Stomach (tissue), 9 donors: Measurements from ENCODE around the gene ABCC8. TPM values are rescaled to one million over a fixed set of nuclear protein-coding genes. Genes with fewer than 3 reads are reported as not detected.
A peak's percentile ranks its signal among the peaks of the same experiment; 100 is the strongest.

Source experiments
- DNase-seq, 2 donors: peaks; one replicate each; pipeline versions ENCODE4 v3.0.0 to v3.0.0-alpha.2; 2013 to 2019
- H3K27ac ChIP-seq, 5 donors: fragments of 200-600 bp in 4 of 5; sonication (generic) in 4 of 5; one replicate each; pipeline ENCODE4 v1.5.1; 2013 to 2019; ENCODE audit warnings: mild to moderate bottlenecking in 1 of 5, moderate library complexity in 1 of 5
- H3K27me3 ChIP-seq, 3 donors: fragments of 200-600 bp; sonication (generic); one replicate each; pipeline ENCODE4 v1.5.1; 2017 to 2019; ENCODE audit warnings: mixed run types in 1 of 3
- H3K36me3 ChIP-seq, 4 donors: fragments of 200-600 bp; sonication (generic); 1 replicate in 3 of 4; 2 replicates in 1 of 4; pipeline ENCODE4 v1.5.1; 2016 to 2019
- H3K4me1 ChIP-seq, 4 donors: fragments of 200-600 bp; sonication (generic); one replicate each; pipeline ENCODE4 v1.5.1; 2016 to 2019
- H3K4me3 ChIP-seq, 4 donors: fragments of 200-600 bp; sonication (generic) in 3 of 4; one replicate each; pipeline ENCODE4 v1.5.1; 2016 to 2019; ENCODE audit warnings: mild to moderate bottlenecking in 1 of 4
- H3K9me3 ChIP-seq, 4 donors: fragments of 200-600 bp; sonication (generic); one replicate each; pipeline ENCODE4 v1.5.1; 2016 to 2019
- EP300 ChIP-seq: sonication (generic); formaldehyde crosslinking; IDR thresholded peaks from one replicate; pipeline ENCODE4 v1.6.1; 2017; ENCODE audit warnings: antibody characterized with exemption
- POLR2A ChIP-seq, 4 donors: fragments of 450-650 bp; IDR thresholded peaks; one replicate each; pipeline ENCODE4 v1.6.1; 2016; ENCODE audit warnings: antibody characterized with exemption in 4 of 4, control low read depth in 2 of 4, mild to moderate bottlenecking in 1 of 4, moderate library complexity in 1 of 4
- POLR2AphosphoS5 ChIP-seq, 3 donors: sonication (generic); formaldehyde crosslinking; IDR thresholded peaks; one replicate each; pipeline ENCODE4 v1.6.1; 2016; ENCODE audit warnings: antibody characterized with exemption in 3 of 3
- WGBS, 5 donors: extraction: QIAGEN DNeasy Blood & Tissue Kit in 3 of 5; methylation state at CpG; one replicate each; pipeline versions ENCODE4 v1.1.5 to v1.1.7; 2013 to 2018; 5-methylcytosine and 5-hydroxymethylcytosine counted together
- intact Hi-C: fragments of 100-400 bp; cut with DNase I; formaldehyde crosslinking; loops from one replicate; pipeline ENCODE4 v1.15.1; 2023; ENCODE audit warnings: low total_unique reads
- polyA plus RNA-seq, 3 donors: library from polyadenylated mRNA; stranded (reverse); fragments of 200-250 nt; gene quantifications; one replicate each; pipeline ENCODE4 v1.2.3, GENCODE V29; 2013
- total RNA-seq, 5 donors: library from RNA; depleted of rRNA; stranded (reverse); fragments of >200 nt; gene quantifications; one replicate each; pipeline versions ENCODE4 v1.1.0 to v1.2.3, GENCODE V29; 2014 to 2016
- TF ChIP-seq, protein P1 (sequence below), 7 experiments: fragments of 450-650 bp in 4 of 7; fragments of 200-600 bp in 3 of 7; sonication (generic) in 3 of 7; IDR thresholded peaks; one replicate each; pipeline ENCODE4 v1.5.1; 2016 to 2019; ENCODE audit warnings: antibody characterized with exemption in 7 of 7, control low read depth in 2 of 7, mild to moderate bottlenecking in 1 of 7
- donor health status: healthy with polysubstance abuse.
- donor health status: Bipolar disorder and iron deficiency.
- donor health status: healthy.

The ABCC8 gene
- total and polyA plus RNA-seq, 8 donors, result 3.9 to 69.6 (median 32.1) TPM; not detected in 1

DNA sequence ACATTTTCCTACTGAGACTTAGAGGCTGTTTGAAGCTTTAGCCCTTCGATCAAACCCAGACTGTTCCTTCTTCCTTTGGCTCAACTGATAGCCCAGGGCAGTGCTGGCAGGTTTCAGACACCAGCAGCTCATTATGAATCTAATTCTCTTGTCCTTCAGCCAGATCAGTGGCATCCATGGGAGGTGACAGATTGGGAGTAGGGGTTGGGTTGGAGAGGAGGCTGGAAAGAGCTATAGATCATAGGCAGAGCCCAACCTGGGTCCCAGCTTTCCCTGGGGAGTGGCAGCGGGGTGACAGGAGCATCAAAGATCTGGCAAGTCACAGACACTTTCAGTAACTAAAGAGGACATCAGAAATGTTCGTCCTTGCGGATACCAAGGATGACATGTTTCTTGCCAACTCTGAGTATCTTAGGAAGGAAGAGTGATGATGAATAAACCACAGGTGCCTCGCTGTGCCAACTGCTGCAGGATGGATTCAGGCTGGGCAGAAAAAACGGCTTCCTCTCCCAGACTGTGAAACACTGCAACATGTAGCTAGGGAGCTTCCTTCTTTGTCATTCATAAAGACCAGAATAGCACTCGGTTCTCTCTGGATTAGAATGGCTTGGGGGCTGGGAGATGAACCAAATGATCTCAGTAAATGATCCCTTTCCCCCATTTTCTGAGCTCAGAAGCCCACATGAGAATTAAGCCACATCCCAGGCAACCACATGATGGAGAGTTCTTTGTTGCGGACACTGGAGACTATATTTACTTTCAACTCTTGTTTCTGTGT is 19.1 kb downstream of the ABCC8 start:
- no peak overlapping the region for H3K27ac ChIP-seq
- TF ChIP-seq, protein P1, sequence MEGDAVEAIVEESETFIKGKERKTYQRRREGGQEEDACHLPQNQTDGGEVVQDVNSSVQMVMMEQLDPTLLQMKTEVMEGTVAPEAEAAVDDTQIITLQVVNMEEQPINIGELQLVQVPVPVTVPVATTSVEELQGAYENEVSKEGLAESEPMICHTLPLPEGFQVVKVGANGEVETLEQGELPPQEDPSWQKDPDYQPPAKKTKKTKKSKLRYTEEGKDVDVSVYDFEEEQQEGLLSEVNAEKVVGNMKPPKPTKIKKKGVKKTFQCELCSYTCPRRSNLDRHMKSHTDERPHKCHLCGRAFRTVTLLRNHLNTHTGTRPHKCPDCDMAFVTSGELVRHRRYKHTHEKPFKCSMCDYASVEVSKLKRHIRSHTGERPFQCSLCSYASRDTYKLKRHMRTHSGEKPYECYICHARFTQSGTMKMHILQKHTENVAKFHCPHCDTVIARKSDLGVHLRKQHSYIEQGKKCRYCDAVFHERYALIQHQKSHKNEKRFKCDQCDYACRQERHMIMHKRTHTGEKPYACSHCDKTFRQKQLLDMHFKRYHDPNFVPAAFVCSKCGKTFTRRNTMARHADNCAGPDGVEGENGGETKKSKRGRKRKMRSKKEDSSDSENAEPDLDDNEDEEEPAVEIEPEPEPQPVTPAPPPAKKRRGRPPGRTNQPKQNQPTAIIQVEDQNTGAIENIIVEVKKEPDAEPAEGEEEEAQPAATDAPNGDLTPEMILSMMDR (IDR thresholded peaks at IDR 0.05), result no peak
- no peak for TF ChIP-seq POLR2AphosphoS5 (IDR thresholded peaks at IDR 0.05)
- no peak for TF ChIP-seq POLR2A (IDR thresholded peaks at IDR 0.05)
- TF ChIP-seq EP300, result no peak
- WGBS, 5 donors, result 56 to 69% (median 62%) methylated on average over 8 of the region's 8 CpGs
- no peaks in the 10 kb centered on the region for H3K36me3 ChIP-seq
- DNase-seq, result peak in 1 of 2 donors; percentile 20
- no peak overlapping the region for H3K4me3 ChIP-seq
- peaks cover 0 to 6% (median 0%) of the 10 kb centered on the region in 3 donors for H3K27me3 ChIP-seq
- H3K4me1 ChIP-seq, result no peaks in the 10 kb centered on the region
- no peaks in the 10 kb centered on the region for H3K9me3 ChIP-seq
- intact Hi-C loops, result no loop called here

DNA sequence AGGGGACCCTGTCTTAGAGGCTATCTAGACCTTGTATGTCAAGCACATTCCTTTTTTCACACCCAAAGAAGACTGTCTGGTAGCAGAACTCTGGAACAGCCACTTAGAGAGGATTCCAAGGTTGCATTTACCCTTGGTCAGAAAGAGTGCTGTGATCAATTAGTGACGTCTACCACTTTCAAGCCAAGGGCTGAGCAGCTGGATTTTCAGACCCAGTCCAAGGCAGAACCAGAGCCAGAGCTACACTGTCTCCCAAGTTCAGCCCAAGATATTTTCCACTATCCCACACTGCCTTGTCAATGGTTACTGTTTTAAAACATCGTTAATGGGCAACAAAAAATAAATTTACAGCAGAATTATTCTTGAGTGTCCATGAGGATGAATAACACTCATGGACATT is 24.0 kb downstream of the ABCC8 start:
- Histone ChIP-seq H3K27ac (no peak overlapping the region), H3K9me3 (no peaks in the 10 kb centered on the region), H3K36me3 (no peaks in the 10 kb centered on the region), H3K4me3 (no peak overlapping the region), H3K27me3 (no peaks in the 10 kb centered on the region), H3K4me1 (no peaks in the 10 kb centered on the region)
- TF ChIP-seq POLR2A (IDR thresholded peaks at IDR 0.05) (no peak), EP300 (no peak), POLR2AphosphoS5 (IDR thresholded peaks at IDR 0.05) (no peak)
- TF ChIP-seq, protein P1 (IDR thresholded peaks at IDR 0.05), result no peak
- 76 to 100% (median 89%) methylated on average over 2 of the region's 2 CpGs for WGBS, 5 donors
- DNase-seq, result no peak
- intact Hi-C loops, result no loop called here

DNA sequence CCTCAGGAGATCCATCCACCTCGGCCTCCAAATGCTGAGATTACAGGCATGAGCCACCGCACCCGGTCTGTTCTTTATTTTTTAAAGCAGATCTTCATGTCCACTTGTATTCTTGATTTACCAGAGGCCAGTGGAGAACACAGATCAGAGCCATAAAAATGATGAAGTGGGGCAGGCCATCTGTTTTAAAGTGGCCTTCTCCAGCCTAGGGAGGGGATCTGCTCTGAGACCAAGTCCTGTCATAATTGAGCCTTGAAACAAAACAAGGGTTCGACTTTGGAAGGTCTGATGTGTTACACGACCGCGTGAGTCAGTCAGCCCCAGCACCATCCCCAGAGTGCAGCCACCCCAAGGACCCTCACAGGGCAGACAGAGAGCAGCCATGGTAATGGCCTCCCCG is 27.5 kb downstream of the ABCC8 start:
- H3K4me3 ChIP-seq, result no peak overlapping the region
- H3K4me1 ChIP-seq, result no peaks in the 10 kb centered on the region
- no peak for DNase-seq
- no peak for TF ChIP-seq EP300
- TF ChIP-seq POLR2A (IDR thresholded peaks at IDR 0.05), result no peak
- no peak for TF ChIP-seq POLR2AphosphoS5 (IDR thresholded peaks at IDR 0.05)
- TF ChIP-seq, protein P1 (IDR thresholded peaks at IDR 0.05), result no peak
- no peaks in the 10 kb centered on the region for H3K36me3 ChIP-seq
- no peak overlapping the region for H3K27ac ChIP-seq
- WGBS, 5 donors, result 78 to 93% (median 89%) methylated on average over 8 of the region's 8 CpGs
- intact Hi-C loops, result no loop called here
- no peaks in the 10 kb centered on the region for H3K27me3 ChIP-seq
- no peaks in the 10 kb centered on the region for H3K9me3 ChIP-seq

DNA sequence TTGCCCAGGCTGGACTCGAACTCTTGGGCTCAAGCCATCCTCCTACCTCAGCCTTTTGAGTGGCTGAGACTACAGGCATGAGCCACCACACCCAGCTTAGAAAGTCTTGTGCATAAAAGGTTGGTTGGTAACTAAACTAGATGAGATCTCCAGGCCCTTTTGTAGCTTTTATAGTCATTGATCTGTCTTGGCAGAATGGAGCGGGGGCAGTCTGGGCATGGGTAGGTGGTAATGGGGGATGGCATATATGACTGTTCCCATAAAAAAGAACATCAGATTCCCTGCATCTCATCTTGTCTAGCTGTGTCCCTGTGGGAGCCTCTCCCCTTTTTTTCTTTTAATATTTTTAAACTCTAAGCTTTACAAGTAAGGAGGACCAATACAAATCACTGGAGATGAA is 30.2 kb downstream of the ABCC8 start:
- H3K27me3 ChIP-seq, result no peaks in the 10 kb centered on the region
- no peak for DNase-seq
- H3K4me3 ChIP-seq, result no peak overlapping the region
- no peak for TF ChIP-seq EP300
- TF ChIP-seq POLR2AphosphoS5 (IDR thresholded peaks at IDR 0.05), result no peak
- TF ChIP-seq, protein P1 (IDR thresholded peaks at IDR 0.05), result no peak
- no peak for TF ChIP-seq POLR2A (IDR thresholded peaks at IDR 0.05)
- no peak overlapping the region for H3K27ac ChIP-seq
- H3K9me3 ChIP-seq, result no peaks in the 10 kb centered on the region
- 76 to 93% (median 88%) methylated on average over 2 of the region's 2 CpGs for WGBS, 5 donors
- H3K36me3 ChIP-seq, result no peaks in the 10 kb centered on the region
- no peaks in the 10 kb centered on the region for H3K4me1 ChIP-seq
- intact Hi-C loops, result no loop called here
